Measurements from ENCODE around the gene KIF1B.

Gene KIF1B

GRCh38 chr1:10265027-10265426 is 54.7 kb downstream of the KIF1B start:
- no peak for ATAC-seq
- no peak for TF ChIP-seq SNAI2 (CRISPR knock-in tag; IDR thresholded peaks at IDR 0.05)
- TF ChIP-seq ZC3H10 (CRISPR knock-in tag; IDR thresholded peaks at IDR 0.05) = no peak
- TF ChIP-seq RARB (CRISPR knock-in tag; IDR thresholded peaks at IDR 0.05) = no peak
- TF ChIP-seq ESRRG (CRISPR knock-in tag; IDR thresholded peaks at IDR 0.05) = no peak
- no peak for TF ChIP-seq ISL1 (CRISPR knock-in tag; IDR thresholded peaks at IDR 0.05)

GRCh38 chr1:10265900-10266299 is 55.5 kb downstream of the KIF1B start:
- ATAC-seq = no peak
- TF ChIP-seq OSR1 (CRISPR knock-in tag; IDR thresholded peaks at IDR 0.05) (no peak), TCF4 (CRISPR knock-in tag; IDR thresholded peaks at IDR 0.05; ENCODE audit: borderline replicate concordance) (no peak), CREB5 (CRISPR knock-in tag; IDR thresholded peaks at IDR 0.05; ENCODE audit: low read depth) (no peak), GLIS3 (CRISPR knock-in tag; IDR thresholded peaks at IDR 0.05) (no peak), CSRNP3 (CRISPR knock-in tag; IDR thresholded peaks at IDR 0.05) (no peak), BACH2 (CRISPR knock-in tag; IDR thresholded peaks at IDR 0.05; ENCODE audit: borderline replicate concordance) (no peak)

GRCh38 chr1:10267319-10267718 is 56.9 kb downstream of the KIF1B start:
- no peak for ATAC-seq
- TF ChIP-seq ZNF70 (CRISPR knock-in tag; IDR thresholded peaks at IDR 0.05) (no peak), CSRNP3 (CRISPR knock-in tag; IDR thresholded peaks at IDR 0.05) (no peak), PATZ1 (CRISPR knock-in tag; IDR thresholded peaks at IDR 0.05; ENCODE audit: borderline replicate concordance) (no peak), RARB (CRISPR knock-in tag; IDR thresholded peaks at IDR 0.05) (no peak), PPARA (CRISPR knock-in tag; IDR thresholded peaks at IDR 0.05; ENCODE audit: borderline replicate concordance) (no peak), ZC3H10 (CRISPR knock-in tag; IDR thresholded peaks at IDR 0.05) (no peak), CREB5 (CRISPR knock-in tag; IDR thresholded peaks at IDR 0.05; ENCODE audit: low read depth) (no peak)

GRCh38 chr1:10267921-10268320 is 57.6 kb downstream of the KIF1B start:
- no peak for ATAC-seq
- no peak for TF ChIP-seq RARB (CRISPR knock-in tag; IDR thresholded peaks at IDR 0.05)
- TF ChIP-seq POU6F1 (CRISPR knock-in tag; IDR thresholded peaks at IDR 0.05; ENCODE audit: borderline replicate concordance, low read depth) = no peak
- TF ChIP-seq ZNF8 (CRISPR knock-in tag; IDR thresholded peaks at IDR 0.05) = no peak
- no peak for TF ChIP-seq ISL1 (CRISPR knock-in tag; IDR thresholded peaks at IDR 0.05)
- TF ChIP-seq CSDC2 (CRISPR knock-in tag; IDR thresholded peaks at IDR 0.05) = no peak
- TF ChIP-seq CSRNP3 (CRISPR knock-in tag; IDR thresholded peaks at IDR 0.05) = no peak
- TF ChIP-seq TOX (CRISPR knock-in tag; IDR thresholded peaks at IDR 0.05; ENCODE audit: borderline replicate concordance) = no peak
- no peak for TF ChIP-seq ZC3H10 (CRISPR knock-in tag; IDR thresholded peaks at IDR 0.05)
- no peak for TF ChIP-seq ZNF565 (CRISPR knock-in tag; conservative IDR thresholded peaks at IDR 0.05; ENCODE audit: low read depth)
- TF ChIP-seq ARNTL (CRISPR knock-in tag; IDR thresholded peaks at IDR 0.05; ENCODE audit: borderline replicate concordance, low read depth) = no peak

All from SK-N-SH treated with all-trans-retinoic acid at 6 μM for 48 hours (cell line).